GM18499 (cell line): ENCODE measurements around the gene CMPK2.
A peak's percentile ranks its signal among the peaks of the same experiment; 100 is the strongest.
"Not testable (repeated sequence)": the region's sequence is repeated elsewhere in the genome, so short reads cannot be mapped to it uniquely, and the experiment has no call there.

ENCODE experiments used
- ATAC-seq: cut with Tn5 transposase; IDR thresholded peaks from one replicate; pipeline ENCODE4 v1.9.1; 2021; ENCODE audit warnings: moderate number of reproducible peaks; ENCODE audit not compliant: insufficient read depth, unreplicated experiment

The CMPK2 gene

DNA sequence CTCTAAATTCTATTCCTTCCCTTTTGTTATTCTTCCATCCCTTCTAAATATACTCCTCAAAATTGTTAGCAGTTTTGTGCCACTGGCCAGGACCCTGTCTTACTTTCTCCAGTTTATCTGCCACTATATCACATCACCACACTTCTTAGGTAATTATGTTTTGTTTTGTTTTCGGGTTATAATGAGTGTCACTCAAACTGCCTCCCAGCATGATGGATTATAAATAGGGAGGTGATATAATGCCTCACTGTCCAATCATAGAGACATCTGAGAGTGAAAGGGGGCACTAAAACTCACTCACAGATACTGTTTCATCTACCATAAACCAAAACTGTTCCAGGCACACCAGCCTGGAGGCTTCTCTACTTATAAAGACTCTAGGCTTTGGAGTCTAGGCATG lies 15.3 kb upstream of the CMPK2 start:
- ATAC-seq: no peak

DNA sequence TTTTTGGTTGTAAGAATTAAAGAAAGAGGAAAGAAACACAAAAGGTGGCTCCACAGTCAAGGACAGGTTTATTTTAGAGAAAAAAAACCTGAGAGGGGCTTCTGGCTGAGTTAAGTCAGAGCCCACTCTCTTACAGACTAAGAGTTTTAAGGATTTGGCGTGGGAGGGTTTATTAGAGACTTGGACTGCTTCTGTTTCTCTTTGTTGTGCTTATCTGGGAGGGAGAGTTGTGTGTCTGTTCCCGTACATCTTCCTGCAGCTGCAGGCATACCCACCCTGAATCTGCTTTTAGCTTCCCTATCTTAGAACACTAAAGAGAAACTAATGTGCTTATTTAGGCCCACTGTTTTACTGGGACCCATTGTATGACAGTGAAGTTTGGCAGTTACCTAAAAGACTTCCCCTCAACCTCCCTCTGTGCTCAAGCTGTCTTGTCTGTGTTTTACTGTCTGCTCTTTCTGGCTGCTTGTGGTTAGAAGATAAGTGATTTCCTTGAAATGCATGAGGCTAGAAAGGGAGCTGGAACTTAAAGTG lies 14.6 kb upstream of the CMPK2 start:
- ATAC-seq: no peak

DNA sequence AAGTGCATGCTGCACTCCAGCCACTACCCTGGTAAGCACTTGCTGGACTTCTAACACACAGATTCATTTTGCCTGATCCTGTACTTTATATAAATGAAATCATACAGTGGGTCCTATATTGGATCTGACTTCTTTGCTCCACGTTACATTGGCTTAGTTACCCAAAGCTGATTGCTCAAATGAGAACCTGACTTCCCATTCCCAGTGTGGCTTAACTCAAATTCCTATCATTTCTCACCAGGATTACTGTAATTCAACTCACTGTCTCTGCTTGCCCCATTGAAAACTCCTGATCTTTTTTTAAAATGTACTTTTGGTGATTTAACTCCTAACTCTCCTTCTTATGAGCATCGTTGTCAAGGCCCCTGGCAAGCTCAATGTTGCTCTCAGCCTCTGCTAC lies 13.3 kb upstream of the CMPK2 start:
- ATAC-seq: no peak

DNA sequence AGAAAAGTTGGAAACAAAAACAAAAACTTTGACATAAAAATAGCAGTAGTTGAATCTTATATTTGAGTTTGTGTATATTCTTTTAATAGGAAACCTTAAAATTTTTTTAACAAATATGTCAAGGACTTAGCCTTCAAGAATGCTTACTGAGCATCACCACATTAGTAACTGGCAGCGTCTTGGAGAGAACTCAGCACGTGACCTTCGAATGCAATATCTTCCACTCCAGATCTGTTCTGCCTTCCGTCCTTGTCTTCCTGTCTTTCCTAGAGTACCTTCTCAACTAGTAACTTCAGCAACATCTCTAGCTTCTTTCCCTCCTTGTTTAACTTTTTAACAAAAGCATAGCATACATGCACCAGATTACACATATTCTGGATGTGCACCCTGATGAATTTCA lies 12.8 kb upstream of the CMPK2 start:
- no peak for ATAC-seq

DNA sequence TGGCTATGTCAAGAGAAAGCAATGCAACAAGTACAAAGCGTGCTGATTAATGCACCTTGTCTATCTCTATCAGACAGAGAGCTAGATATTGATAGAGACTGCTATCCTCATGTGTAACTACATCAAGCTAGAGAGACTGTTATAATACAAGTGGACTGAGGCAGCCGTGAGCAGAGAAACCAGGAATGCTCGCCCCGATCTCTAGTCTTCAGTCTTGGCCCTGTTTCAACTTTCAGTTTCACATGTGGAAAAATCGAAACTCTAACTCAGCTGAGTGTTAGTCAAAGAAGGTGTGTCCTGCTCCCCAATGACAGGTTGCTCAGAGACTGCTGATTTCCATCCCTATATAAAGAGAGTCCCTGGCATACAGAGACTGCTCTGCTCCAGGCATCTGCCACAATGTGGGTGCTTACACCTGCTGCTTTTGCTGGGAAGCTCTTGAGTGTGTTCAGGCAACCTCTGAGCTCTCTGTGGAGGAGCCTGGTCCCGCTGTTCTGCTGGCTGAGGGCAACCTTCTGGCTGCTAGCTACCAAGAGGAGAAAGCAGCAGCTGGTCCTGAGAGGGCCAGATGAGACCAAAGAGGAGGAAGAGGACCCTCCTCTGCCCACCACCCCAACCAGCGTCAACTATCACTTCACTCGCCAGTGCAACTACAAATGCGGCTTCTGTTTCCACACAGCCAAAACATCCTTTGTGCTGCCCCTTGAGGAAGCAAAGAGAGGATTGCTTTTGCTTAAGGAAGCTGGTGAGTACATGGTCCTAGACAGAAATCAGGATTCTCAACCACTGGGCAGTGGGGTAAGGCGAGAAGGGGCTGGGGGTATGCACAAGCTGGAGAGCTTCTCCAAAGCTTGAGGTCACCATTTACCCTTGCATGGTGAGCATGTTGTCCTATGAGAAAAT lies 11.9 kb upstream of the CMPK2 start, which contains the start of gene RSAD2:
Gene RSAD2, plus strand, starts transcription at position 376 of the 903 bp plus-strand sequence. Its CDS starts 24 bp downstream, at position 400.
- peak; percentile 54 for ATAC-seq

DNA sequence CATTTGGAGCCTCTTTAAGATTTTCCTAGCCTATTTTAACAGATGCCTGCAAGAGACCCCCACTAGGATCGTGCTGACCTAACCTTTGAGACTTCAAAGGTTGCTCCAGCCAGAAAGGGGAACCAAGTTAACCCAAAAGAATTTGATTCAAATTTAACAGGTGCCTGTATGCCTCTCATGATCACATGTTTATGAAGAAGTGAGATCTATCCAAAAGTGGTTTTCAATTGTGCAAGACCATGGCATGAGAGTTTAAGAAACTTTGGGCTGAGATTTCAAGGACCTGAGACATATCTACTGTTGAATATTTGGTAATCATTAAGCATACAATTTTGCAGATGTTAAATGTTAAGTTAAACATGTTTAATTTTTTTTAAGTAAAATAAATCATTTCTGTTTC lies 10.6 kb upstream of the CMPK2 start:
- ATAC-seq: no peak

DNA sequence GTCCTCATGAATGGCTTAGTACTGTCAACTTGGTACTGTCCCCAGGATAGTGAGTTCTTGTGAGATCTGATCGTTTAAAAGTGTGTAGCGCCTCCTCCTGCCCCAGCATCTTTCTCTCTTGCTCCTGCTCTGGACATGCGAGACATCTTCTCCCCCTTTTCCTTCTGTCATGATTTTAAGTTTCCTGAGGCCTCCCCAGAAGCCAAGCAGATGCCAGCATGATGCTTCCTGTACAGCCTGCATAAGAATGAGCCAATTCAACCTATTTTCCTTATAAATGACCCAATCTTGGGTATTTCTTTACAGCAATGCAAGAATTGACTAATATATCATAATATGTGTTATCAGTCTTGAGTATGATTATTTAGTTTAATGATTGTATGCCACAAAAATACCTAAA lies 8.3 kb upstream of the CMPK2 start:
- ATAC-seq: no peak

DNA sequence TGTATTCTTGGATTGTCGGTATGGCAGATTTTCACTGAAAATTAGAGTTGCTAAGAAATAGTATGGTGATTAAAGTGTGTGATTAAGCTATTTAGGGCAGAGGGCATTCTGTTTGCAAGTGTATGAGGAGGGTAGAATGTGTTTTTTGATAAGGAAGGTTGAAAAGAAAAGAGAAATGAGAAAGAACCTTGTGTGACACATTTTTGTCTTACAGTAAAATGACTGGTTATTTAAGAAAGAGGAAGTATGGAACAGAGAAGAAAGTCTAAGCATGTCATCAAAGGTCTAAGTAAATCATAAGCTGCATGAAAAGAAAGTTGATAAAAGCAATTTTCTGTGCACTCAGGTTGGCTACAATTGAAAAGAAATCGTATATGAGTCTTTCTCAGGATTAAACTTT lies 6.7 kb upstream of the CMPK2 start:
- peak; percentile 86 for ATAC-seq

DNA sequence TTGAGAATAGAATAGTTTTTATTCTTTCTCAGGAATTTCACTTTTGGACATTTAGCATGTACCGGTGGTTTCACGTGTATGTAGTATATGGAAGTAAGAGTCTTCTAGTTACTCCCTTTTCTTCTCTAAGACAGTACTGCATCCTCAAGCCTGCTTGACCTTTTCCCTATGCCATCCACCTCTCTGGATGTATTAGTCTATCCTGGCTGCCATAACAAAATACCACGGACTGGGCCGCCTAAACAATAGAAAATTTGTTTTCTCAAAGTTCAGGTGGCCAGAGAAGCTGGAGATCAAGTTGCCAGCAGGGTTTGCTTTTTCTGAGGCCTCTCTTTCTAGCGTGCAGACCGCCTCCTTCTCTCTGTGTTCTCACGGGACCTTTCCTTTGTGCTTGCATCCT lies 1.3 kb upstream of the CMPK2 start:
- no peak for ATAC-seq

DNA sequence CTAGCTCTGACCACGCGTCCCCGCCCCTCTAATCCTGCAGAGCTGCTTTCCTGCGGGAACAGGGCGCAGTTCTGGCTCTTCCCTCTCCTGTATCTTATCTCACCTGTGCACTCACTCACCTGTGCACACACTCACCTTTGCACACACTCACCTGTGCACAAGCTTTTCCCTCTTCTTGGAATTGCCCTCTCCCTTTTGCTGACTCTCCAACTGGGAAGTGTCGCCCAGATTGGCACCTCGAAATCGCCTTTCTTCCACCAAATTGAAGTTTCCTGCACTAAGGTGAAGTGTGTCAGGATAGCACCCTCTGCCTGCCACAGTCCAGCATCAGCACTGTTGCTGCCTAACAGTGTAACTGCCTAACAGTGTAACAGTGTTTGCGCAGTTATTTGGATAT lies 566 bp upstream of the CMPK2 start:
- ATAC-seq: peak; percentile 34

DNA sequence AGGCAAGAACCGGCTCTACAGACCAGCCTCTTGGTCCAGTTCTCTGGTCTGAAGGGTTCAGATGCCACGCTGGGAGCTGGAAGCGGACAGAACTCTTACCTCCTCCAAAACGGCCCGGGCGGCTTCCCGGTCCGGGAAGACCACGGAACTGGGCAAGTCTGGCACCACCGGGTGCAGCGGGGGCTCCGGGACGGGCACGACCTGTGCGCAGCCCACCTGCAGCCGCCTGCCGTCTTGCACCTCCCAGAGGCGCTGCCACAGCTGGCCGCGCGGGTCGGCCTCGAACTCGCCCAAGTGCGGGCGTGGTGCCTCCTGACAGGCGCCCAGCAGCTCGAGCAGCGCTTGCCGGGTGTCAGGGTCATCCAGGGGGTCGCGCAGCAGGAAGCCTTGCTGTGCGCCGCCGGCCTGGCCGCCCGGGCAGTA lies 773 bp downstream of the CMPK2 start:
- ATAC-seq: peak; percentile 6

DNA sequence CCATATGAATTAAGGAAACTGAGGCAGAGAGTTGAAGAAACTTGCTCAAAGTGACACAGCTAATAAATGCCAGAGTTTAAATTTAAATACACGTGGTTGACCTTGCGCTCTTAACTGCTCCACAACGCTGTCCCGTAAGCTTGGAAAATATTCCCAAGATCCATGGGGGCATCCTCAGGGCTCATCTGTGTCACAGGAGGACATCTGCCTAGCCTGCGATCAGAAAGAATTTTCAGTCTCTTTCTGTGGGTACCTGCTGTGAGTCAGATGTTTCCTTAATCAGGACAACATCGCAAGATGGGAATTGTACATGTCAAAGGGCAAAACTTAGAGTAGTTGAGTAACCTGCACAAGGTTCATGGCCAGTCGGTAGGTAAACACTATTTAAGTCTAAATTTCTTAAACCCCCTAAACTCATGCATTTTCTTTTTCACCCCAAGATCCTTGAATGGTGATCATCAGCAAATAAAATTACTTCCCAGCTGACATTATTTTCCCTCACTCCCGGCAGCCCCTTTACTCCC lies 1.4 kb downstream of the CMPK2 start:
- ATAC-seq: no peak

DNA sequence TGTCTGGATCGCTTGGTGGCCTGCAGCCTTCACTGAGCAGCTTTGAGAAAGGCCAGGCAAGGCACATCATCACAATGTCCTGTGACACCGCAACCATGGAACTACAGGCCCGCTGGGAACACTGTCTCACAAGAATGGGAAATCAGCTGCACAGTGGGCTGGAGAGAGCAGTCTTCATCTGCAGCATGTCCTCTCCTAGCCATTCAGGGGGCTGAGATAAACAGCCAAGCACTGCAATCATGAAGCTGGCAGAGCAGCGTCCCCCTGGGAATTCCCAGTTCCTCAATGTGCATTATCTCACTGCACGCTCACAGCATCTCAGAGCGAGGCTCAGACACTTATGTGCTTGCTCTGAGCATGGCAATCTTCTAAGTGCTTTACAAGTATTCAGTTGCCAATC lies 1.9 kb downstream of the CMPK2 start:
- ATAC-seq: no peak

DNA sequence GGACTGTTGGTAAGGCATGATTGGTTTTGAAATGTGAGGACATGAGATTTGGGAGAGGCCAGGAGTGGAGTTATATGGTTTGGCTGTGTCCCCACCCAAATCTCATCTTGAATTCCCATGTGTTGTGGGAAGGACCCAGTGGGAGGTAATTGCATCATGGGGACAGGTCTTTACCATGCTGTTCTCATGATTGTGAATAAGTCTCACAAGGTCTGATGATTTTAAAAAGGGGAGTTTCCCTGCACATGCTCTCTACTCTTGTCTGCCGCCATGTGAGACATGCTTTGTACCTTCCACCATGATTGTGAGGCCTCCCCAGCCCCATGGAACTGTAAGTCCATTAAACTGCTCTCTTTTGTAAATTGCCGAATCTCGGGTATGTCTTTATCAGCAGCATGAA lies 5.4 kb downstream of the CMPK2 start:
- no peak for ATAC-seq

DNA sequence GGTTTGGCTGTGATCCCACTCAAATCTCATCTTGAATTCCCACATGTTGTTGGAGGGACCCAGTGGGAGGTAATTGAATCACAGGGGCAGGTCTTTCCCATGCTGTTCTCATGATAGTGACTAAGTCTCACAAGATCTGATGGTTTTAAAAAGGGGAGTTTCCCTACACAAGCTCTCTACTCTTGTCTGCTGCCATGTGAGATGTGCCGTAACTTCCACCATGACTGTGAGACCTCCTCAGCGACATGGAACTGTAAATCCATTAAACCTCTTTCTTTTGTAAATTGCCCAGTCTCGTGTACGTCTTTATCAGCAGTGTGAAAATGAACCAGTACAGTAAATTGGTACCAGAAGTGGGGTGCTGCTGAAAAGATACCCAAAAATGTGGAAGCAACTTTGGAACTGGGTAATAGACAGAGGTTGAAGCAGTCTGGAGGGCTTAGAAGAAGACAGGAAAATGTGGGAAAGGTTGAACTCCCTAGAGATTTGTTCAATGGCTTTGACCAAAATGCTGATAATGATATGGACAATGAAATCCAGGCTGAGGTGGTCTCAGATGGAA lies 7.2 kb downstream of the CMPK2 start:
- not testable (repeated sequence) for ATAC-seq

DNA sequence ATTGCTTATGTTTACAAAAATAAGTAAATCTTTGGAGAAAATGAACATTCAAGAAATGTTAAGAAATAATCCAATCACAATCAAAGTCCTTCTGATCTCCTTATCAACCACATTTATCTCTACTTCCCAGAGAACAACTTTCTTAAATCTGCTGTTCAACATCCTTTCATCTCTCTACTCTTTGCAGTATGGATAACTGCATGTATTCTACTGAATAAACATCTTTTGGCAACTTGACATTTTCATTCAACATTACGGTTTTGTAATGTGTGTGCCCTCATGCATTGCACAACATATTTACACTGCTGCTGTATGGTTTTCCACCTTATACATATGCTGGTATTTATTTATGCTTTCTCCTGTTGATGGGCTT lies 9.2 kb downstream of the CMPK2 start:
- ATAC-seq: no peak

DNA sequence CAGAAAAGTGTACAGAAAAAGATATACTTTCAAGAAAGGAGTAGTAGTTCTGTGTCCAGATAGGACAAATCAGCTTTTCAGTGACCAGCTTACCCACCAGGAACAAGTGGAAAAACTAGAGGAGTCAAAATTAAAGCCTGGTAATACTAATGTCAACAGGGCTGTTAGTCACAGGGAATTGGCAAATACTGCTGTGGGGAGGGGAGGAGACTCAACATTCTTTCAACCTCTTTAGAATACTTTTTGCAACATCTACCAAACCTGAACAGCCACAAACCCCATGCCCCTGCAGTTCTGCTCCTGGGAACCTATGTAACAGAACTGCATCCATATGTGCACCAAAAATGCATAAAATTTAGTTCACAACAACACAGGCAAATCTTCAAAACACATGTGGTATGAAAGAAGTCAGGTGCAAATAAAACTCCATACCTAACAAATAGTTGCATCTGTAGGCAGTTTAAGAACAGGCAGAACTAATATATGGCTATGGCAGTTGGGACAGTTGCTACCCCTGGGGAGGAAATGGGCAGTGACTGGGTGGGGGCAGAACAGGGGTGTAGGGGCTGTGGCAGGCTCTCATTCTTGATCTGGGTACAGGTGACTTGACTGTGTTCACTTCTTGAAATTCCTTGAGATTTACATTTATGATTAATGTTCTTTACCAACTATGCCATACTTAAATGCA lies 9.7 kb downstream of the CMPK2 start:
- no peak for ATAC-seq

DNA sequence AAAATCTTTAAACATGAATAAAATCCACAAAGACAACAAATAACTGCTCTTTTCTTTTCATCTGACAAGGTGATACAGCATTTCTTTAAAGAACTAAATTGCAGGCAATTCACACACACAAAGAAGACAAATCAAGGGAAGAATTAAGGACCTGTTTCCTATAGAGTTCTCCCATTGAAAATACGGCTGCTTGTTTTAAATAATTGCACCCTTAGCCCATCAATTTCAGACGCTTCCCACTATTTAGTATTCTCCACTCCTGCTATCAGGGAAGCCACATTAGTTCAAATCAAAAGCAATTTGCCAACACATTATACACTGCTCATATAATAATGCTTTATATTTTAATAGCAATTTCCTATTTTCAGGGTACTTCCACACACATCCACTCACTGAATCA lies 11.3 kb downstream of the CMPK2 start:
- no peak for ATAC-seq

DNA sequence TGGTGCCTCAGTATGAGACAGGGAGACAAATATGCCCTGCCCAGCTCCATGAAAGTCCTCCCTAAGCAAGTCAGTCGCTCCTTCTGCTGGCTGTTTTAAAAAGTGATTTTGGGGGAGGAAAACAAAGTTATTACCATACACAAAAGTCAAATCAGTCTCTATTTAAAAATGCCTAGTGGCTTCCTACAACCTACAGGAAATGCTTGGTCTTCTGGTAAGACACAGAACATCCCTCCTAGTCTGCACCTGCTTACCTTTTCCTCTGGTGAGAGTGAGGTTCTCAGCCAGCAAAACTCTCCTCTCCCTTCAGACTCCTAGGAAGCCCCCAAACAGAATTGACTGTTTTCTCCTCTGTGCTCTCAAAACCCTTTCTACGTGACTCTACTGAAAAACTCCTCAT lies 13.5 kb downstream of the CMPK2 start:
- ATAC-seq: no peak

DNA sequence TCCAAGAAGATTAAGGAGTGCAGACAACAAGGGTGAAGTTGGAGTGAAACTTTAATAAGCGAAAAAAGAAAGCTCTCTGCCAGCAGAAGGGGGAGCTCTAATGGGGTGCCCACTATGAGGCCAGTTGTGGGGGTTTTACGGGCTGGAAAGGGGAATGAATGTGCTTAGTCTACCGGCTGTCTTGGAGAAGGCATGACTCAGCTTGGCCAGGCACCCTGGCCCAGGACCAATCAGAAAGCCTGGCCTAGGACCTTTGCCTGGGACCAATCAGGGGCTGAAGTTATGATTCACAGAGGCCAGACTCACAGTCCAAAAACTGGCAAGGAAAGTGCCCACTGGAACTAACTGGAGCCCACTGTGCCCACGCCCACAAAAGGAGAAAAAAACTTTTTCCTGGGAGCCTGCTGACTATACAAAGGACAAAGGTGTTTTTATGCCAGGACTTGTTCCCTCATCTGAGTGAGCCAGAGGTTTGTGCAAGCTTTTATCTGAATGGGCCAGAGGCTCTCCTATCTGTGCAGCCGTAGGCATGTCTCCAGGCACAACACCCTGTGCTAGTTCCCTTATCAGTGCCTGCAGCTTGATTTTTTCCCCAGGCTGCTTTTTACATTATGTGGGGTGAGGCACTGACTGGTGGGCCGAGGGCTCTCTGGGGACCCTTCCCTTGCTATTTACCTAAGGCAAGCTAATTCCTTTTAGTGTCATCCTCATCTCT lies 18.6 kb downstream of the CMPK2 start:
- ATAC-seq: no peak
